Measurements from ENCODE around the gene MCMBP.

- TF ChIP-seq CTCF (IDR thresholded peaks at IDR 0.05; ENCODE audit: low read depth, low read length) (no peak), EZH2phosphoT487 (IDR thresholded peaks at IDR 0.05; ENCODE audit: low read depth) (no peak)
Measured at GRCh38 chr10:119780879-119781480, 91.7 kb downstream of the MCMBP start.

Measured in OCI-LY3 (cell line).